Kidney (tissue), 14 donors: ENCODE results near the gene AEBP1. TPM values are rescaled to one million over a fixed set of nuclear protein-coding genes. Genes with fewer than 3 reads are reported as not detected.
A peak's percentile ranks its signal among the peaks of the same experiment; 100 is the strongest.

Experiments used
- DNase-seq, 5 donors: peaks; one replicate each; pipeline ENCODE4 v3.0.0-alpha.2; 2013 to 2020
- FAIRE-seq: peaks from 2 replicates; lab custom pipeline; 2012; peaks lifted over from hg19 to GRCh38; lab: Jason Lieb, UNC
- H3K27ac ChIP-seq, 2 donors: one replicate each; pipeline ENCODE4 v1.7.0; 2013; ENCODE audit warnings: low read depth in 2 of 2, low read length in 2 of 2, inconsistent platforms in 1 of 2
- H3K27me3 ChIP-seq: one replicate; pipeline ENCODE4 v1.7.1; 2013; ENCODE audit warnings: low read length, inconsistent platforms; ENCODE audit not compliant: control insufficient read depth, insufficient read depth
- H3K36me3 ChIP-seq, 3 donors: one replicate each; pipeline versions ENCODE4 v1.7.0 to v1.7.1; 2013; ENCODE audit warnings: low read length in 3 of 3, control low read depth in 1 of 3, inconsistent platforms in 1 of 3; ENCODE audit not compliant: insufficient read depth in 3 of 3, control insufficient read depth in 2 of 3
- H3K4me1 ChIP-seq, 3 donors: one replicate each; pipeline versions ENCODE4 v1.7.0 to v1.7.1; 2013; ENCODE audit warnings: low read length in 3 of 3, inconsistent platforms in 1 of 3, low read depth in 1 of 3; ENCODE audit not compliant: control insufficient read depth in 2 of 3, insufficient read depth in 2 of 3
- H3K4me3 ChIP-seq, 3 donors: one replicate each; pipeline versions ENCODE4 v1.7.0 to v1.8.1; 2013; ENCODE audit warnings: low read length in 3 of 3, control low read depth in 1 of 3, inconsistent platforms in 1 of 3
- H3K9ac ChIP-seq, 3 donors: one replicate each; pipeline versions ENCODE4 v1.7.0 to v1.7.1; 2013; ENCODE audit warnings: low read length in 3 of 3, control low read depth in 1 of 3, inconsistent platforms in 1 of 3
- H3K9me3 ChIP-seq, 3 donors: one replicate each; pipeline versions ENCODE4 v1.7.0 to v1.7.1; 2013; ENCODE audit warnings: low read length in 3 of 3, control low read depth in 1 of 3, inconsistent platforms in 1 of 3; ENCODE audit not compliant: control insufficient read depth in 2 of 3, insufficient read depth in 1 of 3
- intact Hi-C: fragments of 100-400 bp; cut with DNase I; formaldehyde crosslinking; loops from one replicate; pipeline ENCODE4 v1.11.1; 2022
- polyA plus RNA-seq: library from polyadenylated mRNA; stranded (reverse); fragments of 350-450 nt; fragmentation: Illumina TruSeq; extraction: RNeasy Lipid Tissue Mini Kit (QIAGEN cat#74804); gene quantifications from one replicate; pipeline ENCODE4 v1.2.3, GENCODE V29; 2014; ENCODE audit warnings: low read depth, low replicate concordance; ENCODE audit not compliant: insufficient read depth
- total RNA-seq: library from RNA; stranded (reverse); fragmentation: NEBNext Ultra II Directional; extraction: Animal tissue kit (Norgen Biotek cat#: 25700); gene quantifications from one replicate; pipeline ENCODE4 v1.2.1, GENCODE V29; 2021
- TF ChIP-seq, protein P1 (sequence below): IDR thresholded peaks from 3 replicates; pipeline ENCODE4 v1.5.1; 2012; ENCODE audit warnings: mild to moderate bottlenecking, moderate library complexity, borderline replicate concordance; ENCODE audit not compliant: insufficient read depth; ENCODE audit errors: extremely low read depth
- donor health status: control.
- donor health status: control.
- donor health status: control.
- donor health status: control.
- donor health status: control.
- donor health status: DM: yes; HTN: yes; CAD: no.
- donor health status: Normal renal cell carcinoma (clear cell type).

The AEBP1 gene
- total and polyA plus RNA-seq, 2 donors from 2014 or later = 89.4 to 164 TPM

DNA sequence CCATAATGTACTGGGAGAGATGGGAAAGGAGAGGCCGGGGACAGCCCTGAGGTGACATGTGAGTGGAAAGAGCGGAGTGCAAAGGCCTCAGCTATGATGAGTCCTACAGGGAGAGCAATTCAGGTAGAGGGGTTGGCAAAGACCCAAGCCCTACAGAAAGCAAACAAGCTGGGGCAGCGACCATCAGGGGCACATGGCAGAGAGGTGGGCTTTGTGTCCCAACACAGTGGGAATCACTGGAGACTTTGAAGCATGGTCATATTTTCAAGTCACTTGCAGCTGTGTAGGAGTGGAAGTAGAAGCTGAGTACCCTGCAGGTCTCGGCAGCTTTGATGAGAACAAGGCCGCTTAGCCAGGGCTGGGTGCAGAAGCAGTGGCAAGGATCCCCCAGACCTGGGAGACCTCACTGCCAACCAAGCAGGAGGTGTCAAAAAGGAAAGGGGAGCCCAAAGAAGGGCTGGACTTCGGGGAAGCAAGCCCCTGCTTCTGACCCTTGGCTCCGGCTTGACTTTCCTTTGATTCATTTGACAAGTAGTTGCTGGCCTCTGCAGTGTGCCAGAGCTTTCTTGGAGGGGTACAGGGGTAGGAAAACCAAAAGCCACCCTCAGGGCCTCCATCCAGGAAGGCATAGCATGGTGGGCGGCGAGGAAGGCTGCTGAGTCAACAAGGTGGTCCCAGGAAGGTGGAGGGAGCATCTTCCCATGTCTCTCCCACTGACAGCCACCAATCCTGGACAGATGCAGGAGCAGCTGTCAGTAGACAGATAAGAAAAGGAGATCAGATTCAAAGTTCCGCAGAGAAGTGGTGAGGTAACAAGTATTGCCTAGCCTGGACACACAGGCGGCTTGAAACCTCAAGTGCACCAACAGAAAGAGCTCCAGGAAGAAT, 36.8 kb upstream of the AEBP1 start:
- H3K27me3 ChIP-seq = no peaks in the 10 kb centered on the region
- no peaks in the 10 kb centered on the region for H3K36me3 ChIP-seq
- H3K4me3 ChIP-seq = no peak overlapping the region
- intact Hi-C loops = no loop called here
- TF ChIP-seq, protein P1, sequence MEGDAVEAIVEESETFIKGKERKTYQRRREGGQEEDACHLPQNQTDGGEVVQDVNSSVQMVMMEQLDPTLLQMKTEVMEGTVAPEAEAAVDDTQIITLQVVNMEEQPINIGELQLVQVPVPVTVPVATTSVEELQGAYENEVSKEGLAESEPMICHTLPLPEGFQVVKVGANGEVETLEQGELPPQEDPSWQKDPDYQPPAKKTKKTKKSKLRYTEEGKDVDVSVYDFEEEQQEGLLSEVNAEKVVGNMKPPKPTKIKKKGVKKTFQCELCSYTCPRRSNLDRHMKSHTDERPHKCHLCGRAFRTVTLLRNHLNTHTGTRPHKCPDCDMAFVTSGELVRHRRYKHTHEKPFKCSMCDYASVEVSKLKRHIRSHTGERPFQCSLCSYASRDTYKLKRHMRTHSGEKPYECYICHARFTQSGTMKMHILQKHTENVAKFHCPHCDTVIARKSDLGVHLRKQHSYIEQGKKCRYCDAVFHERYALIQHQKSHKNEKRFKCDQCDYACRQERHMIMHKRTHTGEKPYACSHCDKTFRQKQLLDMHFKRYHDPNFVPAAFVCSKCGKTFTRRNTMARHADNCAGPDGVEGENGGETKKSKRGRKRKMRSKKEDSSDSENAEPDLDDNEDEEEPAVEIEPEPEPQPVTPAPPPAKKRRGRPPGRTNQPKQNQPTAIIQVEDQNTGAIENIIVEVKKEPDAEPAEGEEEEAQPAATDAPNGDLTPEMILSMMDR = no peak
- no peak overlapping the region for H3K27ac ChIP-seq
- peak in 2 of 5 donors; percentile 42 to 56 for DNase-seq
- H3K4me1 ChIP-seq = peaks cover 0 to 22% (median 9%) of the 10 kb centered on the region in 3 donors
- no peaks in the 10 kb centered on the region for H3K9me3 ChIP-seq
- no peak overlapping the region for H3K9ac ChIP-seq
- FAIRE-seq = no peak

GRCh38 chr7:44068054-44068453, 36.1 kb upstream of the AEBP1 start:
- intact Hi-C loops = no loop called here
- Histone ChIP-seq H3K4me3 (no peak overlapping the region), H3K9me3 (no peaks in the 10 kb centered on the region), H3K27me3 (no peaks in the 10 kb centered on the region), H3K36me3 (peaks cover 0 to 4% (median 0%) of the 10 kb centered on the region in 3 donors), H3K27ac (no peak overlapping the region), H3K9ac (no peak overlapping the region), H3K4me1 (peaks cover 0 to 21% (median 11%) of the 10 kb centered on the region in 3 donors)
- TF ChIP-seq, protein P1 = no peak
- DNase-seq (peak in 1 of 5 donors; percentile 19), FAIRE-seq (no peak)

DNA sequence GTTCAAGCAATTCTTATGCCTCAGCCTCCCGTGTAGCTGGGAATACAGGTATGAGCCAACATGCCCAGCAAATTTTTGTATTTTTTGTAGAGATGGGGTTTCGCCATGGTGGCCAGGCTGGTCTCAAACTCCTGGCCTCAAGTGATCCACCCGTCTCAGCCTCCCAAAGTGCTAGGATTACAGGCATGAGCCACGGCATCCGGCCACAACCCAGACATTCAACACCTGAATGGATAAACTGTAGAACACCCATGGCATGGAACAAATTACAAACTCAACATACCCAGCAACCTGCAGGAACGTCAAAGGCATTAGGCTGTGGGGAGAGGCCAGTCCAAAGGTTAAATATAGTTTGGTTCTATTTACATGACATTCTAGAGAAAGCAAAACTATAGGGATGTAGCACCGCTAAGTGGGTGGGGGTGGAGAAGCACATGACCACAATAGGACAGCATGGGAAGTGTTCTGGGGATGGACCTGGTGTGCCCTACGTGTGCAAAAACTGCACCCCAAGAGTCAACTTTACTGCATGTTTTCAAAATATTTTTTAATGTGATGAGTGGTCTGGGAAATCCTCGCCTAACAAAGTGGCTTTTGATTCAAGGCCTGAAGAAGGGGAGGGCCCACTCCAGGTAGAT, 32.3 kb upstream of the AEBP1 start:
- FAIRE-seq = no peak
- intact Hi-C loops = no loop called here
- TF ChIP-seq, protein P1 = no peak
- Histone ChIP-seq H3K4me3 (no peak overlapping the region), H3K27me3 (no peaks in the 10 kb centered on the region), H3K36me3 (peaks cover 0 to 24% (median 0%) of the 10 kb centered on the region in 3 donors), H3K9ac (no peak overlapping the region), H3K4me1 (peaks cover 0 to 26% (median 26%) of the 10 kb centered on the region in 3 donors), H3K27ac (no peak overlapping the region), H3K9me3 (no peaks in the 10 kb centered on the region)
- peak in 1 of 5 donors; percentile 18 for DNase-seq
